CD4-positive, alpha-beta T cell treated with Interleukin-21 for 1 hour (primary cell): ENCODE data around the gene CAMK2G.

ENCODE experiments used
- DNase-seq: peaks from one replicate; pipeline ENCODE4 v3.0.0-alpha.2; 2020

Gene CAMK2G

GRCh38 chr10:73762915-73763314 is 111.4 kb downstream of the CAMK2G start:
- DNase-seq, result no peak
